HG03575 (cell line): ENCODE data around the gene LRRC25.

Source experiments
- ATAC-seq: cut with Tn5 transposase; IDR thresholded peaks from one replicate; pipeline ENCODE4 v1.9.1; 2021; ENCODE audit not compliant: unreplicated experiment, insufficient number of reproducible peaks, low FRiP score; ENCODE audit errors: extremely low read depth

LRRC25 gene

GRCh38 chr19:18426416-18426767, 29.0 kb upstream of the LRRC25 start:
- no peak for ATAC-seq

DNA sequence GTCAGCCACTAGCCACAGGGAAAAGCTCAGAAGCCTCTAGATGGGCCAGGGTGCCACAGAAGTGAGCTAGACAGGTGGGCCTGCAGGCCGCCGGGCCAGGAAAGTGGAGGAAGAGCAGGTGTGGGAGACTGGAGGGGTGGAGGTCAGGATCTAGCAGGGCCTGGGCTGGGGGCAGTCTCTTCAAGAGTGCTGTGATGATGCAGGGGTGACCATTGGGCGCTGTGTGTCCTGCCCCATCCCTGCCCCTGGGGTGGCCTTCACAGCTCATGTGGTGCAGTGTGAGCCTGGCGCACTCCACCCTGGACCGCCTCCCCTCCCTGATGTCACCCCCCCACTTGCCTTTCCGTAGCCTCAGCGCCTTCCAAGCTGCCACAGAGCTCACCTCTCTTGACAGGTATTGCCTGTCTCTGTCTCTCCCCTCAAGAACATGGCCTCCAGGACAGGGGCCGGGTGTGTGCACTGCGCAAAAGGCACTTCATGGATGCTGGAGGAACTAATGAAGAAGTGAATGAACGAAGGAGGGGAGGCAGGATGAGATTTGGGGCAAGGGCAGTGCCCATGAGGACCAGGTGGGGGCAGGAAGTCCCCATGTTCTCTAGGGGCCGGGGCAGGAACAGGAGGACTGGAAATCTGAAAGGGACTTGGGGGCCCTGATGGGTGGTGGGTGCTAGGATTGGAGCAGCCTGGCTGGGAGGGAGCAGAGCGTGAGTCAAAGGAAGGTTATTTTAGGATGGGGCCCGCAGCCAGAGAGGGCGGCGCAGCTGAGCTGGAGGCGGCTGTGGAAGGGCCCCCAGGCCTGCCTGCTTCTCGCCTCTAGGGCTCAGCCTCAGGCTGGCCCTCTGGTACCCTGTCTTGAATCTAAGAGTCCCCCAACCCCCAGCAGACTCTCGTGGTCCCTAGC, 28.3 kb upstream of the LRRC25 start:
- ATAC-seq = no peak

GRCh38 chr19:18424890-18425514, 27.6 kb upstream of the LRRC25 start:
- no peak for ATAC-seq

DNA sequence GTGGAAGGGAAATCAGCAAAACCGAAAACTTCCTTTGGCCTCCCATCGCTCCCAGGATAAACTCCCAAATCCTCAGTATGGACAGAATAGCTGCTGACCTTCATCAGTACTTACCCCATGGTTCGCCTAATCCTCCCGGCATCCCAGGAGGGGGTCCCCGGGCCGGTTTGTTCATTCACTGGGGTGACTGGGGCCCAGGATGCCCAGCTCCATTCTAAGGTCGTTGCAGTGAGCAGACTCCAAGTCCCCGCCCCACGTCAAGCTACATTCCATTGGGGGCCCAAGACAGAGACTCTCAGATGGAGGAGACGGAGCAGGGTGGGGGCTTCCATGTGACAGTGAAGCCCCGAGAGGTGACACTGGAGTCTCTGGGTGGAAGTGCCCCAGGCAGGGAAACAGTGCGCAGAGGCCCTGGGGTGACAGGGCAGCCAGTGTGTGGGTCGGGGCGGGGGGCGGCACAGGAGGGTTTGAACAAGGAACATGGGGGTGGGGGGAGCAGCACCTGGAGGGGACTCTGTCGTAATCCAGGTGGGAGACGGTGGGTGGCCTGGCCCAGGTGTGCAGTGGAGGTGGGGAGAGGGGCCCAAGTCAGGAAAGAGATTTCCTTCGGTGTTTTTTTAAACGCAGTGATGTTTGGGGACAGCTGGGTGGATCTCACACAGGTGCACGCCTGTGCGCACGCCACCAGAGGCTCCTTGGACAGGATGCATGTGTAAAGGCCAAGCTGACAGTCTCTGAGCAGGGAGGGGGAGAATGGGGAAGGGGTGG, 26.9 kb upstream of the LRRC25 start:
- ATAC-seq = no peak

DNA sequence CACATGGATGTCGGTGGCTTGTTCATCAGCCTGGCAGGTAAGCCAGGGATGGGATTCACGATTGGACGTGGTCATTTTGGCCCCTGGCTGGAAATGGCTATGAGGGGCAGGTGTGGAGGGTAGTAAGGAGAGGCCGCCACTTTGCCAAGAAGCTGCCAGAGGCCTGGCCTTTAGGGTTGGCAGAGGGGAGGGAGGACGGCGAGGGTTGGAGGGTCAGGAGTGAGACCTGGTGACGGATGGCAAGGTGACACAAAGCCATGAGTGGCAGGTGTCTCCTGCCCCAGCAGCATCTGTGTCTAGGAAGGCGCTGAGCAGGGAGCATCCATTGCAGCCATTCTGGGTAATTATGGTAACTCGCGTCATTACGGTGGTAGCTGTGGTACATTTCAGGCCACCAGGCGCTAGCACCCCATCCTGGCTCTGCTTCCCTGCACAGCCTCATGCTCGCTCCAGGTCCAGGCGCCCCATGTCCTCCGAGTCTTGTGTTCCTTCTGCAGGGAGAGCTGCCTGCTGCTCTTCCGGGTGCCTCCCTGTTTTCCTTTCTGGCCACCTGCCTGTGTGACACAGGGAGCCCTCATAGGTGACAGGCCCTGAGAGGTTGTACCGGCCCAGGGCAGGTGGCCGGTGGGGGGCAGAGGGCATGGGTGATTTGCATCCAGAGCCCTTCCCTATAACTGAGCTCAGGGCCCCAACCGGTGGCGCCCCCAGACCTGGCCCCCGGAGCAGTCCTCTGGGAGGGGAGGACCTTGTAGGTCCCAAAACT, 26.0 kb upstream of the LRRC25 start:
- ATAC-seq = no peak

DNA sequence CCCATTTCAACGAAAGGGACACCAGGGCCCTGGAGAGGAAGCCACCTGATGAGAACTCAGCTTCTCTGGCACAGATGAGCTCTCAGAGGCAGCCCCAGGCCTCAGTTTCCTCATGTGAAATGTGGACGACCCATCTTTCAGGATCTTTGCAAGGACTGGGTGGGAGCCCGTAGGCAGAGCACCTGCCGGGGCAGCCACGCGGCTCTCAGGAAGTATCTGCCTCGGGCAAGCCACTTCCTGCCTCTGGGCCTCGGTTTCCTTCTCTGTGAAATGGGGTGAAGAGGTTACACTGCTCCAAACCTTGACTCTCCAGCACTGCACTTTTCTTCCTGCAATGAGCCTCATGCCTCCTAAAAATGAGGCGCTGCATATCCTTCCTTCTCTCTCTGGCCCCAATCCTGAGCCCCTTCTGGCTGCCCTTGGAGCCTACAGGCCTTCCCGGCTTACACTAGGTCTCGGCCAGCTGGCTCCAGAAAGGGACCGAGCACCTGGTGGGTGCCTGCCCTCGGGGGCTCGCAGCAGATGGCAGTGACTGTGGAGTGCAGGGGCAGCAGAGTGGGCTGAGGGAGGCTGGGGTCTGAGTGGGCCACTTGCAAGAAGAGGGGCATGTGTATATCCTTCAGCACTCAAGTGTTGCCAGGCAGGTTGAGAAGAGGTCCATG, 25.2 kb upstream of the LRRC25 start:
- no peak for ATAC-seq

DNA sequence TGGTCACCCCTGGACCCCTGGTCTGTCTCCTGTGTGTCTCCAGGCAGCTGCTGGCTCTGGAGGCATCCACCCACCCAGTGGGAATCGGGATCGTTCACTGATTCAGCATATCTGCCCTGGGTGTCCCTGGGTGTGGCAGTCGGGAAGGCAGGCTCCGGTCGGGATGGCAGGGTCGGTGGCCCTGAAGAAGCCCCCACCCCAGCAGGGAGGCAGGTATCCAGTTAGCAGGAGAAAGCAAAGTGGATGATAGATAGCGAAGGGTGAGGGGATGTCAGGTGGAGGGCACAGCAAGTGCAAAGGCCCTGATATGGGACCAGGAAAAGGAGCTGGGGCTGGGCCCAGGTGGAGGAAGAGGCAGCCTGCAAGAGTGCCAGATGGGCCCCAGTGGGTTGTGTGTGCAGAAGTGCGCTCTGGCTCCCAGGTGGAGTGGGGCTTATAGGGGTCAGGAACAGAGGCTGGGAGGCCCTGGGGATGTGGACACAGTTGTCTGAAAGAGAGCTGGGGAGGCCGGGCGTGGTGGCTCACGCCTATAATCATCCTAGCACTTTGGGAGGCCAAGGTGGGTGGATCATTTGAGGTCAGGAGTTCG, 24.0 kb upstream of the LRRC25 start:
- ATAC-seq = no peak

GRCh38 chr19:18420930-18421329, 23.5 kb upstream of the LRRC25 start:
- ATAC-seq = no peak

DNA sequence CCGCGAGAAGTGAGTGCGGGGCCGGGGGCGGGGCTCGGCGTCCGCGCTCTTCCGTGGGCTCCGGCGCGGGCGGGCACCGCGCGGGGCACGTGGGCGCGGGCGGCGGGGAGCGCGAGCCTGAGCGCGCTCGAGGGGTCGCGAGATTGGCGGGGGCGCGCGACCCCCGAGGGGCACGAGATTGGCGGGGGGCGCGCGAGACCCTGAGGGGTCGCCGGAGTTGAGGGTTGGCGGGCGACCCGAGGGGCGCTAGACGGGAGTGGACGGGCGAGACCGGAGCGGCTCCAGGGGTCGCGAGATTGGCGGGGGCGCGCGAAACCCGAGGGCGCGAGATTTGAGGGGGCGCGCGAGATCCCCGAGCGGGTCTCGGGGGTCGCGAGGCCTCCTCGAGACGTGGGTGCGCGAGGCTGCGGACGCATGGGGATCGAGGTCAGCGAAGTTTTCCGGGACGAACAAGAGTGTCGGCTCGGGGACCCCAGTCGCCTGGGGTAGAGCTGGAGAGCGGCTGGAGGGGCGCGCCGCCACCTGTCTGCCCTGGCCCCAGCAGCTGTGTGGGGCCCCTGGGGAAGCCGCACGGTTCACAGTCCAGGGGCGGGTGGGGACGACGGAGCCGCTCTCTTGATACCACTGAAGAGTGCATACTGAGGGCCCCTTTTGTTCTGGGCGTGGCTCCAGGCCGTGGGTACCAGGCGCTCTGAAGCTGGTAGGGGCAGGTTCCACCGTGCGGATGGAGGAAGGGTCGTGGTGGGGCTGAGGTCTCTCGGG, 22.5 kb upstream of the LRRC25 start:
- ATAC-seq = no peak

- no peak for ATAC-seq
Observed at GRCh38 chr19:18419195-18419698, 21.8 kb upstream of the LRRC25 start, which contains the start of gene SSBP4. SSBP4 (plus strand) TSS chr19:18419398; CDS start chr19:18419649, 251 bp downstream.

GRCh38 chr19:18418483-18419194, 21.2 kb upstream of the LRRC25 start:
- no peak for ATAC-seq

DNA sequence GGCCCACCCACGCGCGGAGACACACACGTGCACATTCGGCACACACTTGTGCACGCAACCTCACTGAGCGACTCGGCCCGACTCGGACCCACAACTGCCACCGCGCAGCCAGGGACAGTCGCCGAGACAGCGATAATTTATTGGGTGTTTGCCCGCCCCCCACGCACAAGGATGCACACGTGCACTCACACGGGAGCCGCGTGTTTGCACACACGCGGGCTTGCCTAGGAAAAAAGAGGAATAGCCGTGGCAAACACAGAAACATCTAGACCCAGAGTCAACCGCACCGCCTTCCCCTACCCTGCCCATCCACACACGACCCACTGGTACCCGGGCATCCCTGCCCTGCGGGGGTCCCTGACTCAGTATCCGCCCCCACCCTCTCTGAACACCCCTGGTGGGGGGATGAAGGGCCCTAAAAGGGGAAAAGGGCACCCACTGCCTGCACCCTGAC, 20.6 kb upstream of the LRRC25 start:
- no peak for ATAC-seq

- ATAC-seq = no peak
Observed at GRCh38 chr19:18417250-18418028, 20.0 kb upstream of the LRRC25 start.

GRCh38 chr19:18416778-18417249, 19.4 kb upstream of the LRRC25 start:
- no peak for ATAC-seq

DNA sequence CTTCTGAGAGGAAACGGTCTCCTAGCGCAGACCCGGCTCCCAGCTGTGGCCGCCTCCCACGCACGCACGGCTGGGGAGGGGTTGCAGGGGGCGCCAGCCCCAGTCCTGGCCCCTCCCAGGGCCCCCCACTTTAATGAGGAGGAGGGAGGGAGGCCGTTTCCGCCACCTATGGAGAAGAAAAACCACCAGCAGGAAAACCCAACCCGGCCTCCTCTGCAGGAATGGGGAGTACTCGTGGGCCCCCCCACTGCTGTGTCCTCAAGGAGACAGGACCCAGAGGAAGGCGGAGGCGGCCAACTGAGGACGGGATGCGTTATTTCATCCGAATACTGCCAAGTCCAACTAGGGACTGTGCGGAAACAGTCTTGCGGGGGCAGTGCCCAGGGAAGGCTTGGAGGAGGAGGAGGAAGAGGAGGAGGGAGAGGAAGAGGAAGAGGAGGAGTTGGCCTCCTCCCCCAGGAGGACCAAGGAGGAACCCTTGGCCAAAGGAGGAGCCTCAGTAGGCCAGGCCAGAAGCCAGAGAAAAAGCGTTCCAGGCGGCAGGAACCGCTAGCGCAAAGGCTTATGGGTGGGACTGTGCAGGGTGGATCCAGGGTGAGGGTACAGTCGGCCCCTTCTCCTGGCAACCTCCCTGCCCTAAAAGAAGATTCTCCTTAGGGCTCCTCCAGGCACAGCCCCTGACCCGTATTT, 17.9 kb upstream of the LRRC25 start:
- ATAC-seq = no peak
